Measurements from ENCODE around the gene TNFRSF12A. TPM values are rescaled to one million over a fixed set of nuclear protein-coding genes. Genes with fewer than 3 reads are reported as not detected.

Gene TNFRSF12A
- total RNA-seq, 1 experiment from 2014 or later = 147 TPM

- peak overlapping the region; percentile 75 to 83 for H3K4me3 Mint-ChIP-seq
- H3K27ac Mint-ChIP-seq = no peak overlapping the region
Measured at GRCh38 chr16:3058139-3059030, 38.2 kb downstream of the TNFRSF12A start.

More at GRCh38 chr16:3058139-3059030, 38.2 kb downstream of the TNFRSF12A start:
- peaks cover 20 to 36% of the 10 kb centered on the region in 2 experiments for H3K4me1 Mint-ChIP-seq
- H3K9me3 Mint-ChIP-seq = no peaks in the 10 kb centered on the region; a peak in 2 of 5 replicates
- H2AK5ac ChIP-seq (ENCODE audit: insufficient read length, low read length) = no peak overlapping the region
- peak; percentile 85 for DNase-seq
- H3K14ac ChIP-seq (ENCODE audit: insufficient read depth, low read length) = no peak overlapping the region; the same call in 1 of the 2 replicates
- no peak overlapping the region for H2BK120ac ChIP-seq (ENCODE audit: low read depth, low read length, poor library complexity, severe bottlenecking)
- no peaks in the 10 kb centered on the region for H3K79me2 ChIP-seq (ENCODE audit: insufficient read depth, low read length)
- H2BK20ac ChIP-seq (ENCODE audit: low read depth, low read length, poor library complexity, severe bottlenecking) = no peak overlapping the region
- no peaks in the 10 kb centered on the region for H4K20me1 ChIP-seq (ENCODE audit: control insufficient read depth, insufficient read depth, insufficient read length)
- no peaks in the 10 kb centered on the region for H3K9me3 ChIP-seq (ENCODE audit: control insufficient read depth, low read depth, low read length)
- no peak overlapping the region for H2BK12ac ChIP-seq (ENCODE audit: insufficient read length, low read depth, low read length)
- H3K56ac ChIP-seq (ENCODE audit: insufficient read length, low read depth, low read length) = no peak overlapping the region
- H3K4ac ChIP-seq (ENCODE audit: low read depth, low read length) = no peak overlapping the region
- peaks cover 35% of the 10 kb centered on the region for H3K27me3 Mint-ChIP-seq (ENCODE audit: low read depth)
- peaks cover 14% of the 10 kb centered on the region for H3K23me2 ChIP-seq (ENCODE audit: insufficient read length, low read depth, low read length, poor library complexity, severe bottlenecking)
- H3K79me1 ChIP-seq (ENCODE audit: insufficient read depth, low read depth, low read length, poor library complexity, severe bottlenecking) = no peaks in the 10 kb centered on the region
- no peak overlapping the region for H4K8ac ChIP-seq (replicated peaks; ENCODE audit: insufficient read length, low read depth, low read length)
- H4K91ac ChIP-seq (ENCODE audit: insufficient read length, low read depth, low read length) = no peak overlapping the region
- H2AFZ ChIP-seq (ENCODE audit: low read length) = no peak overlapping the region
- TF ChIP-seq CTCF (conservative IDR thresholded peaks at IDR 0.05) = peak; percentile 33; the same call in 2 of the 3 replicates
- H2BK5ac ChIP-seq (ENCODE audit: insufficient read length, low read length) = no peak overlapping the region
- no peak overlapping the region for H3T11ph ChIP-seq (ENCODE audit: low read length)
- no peak overlapping the region for H4K5ac ChIP-seq (ENCODE audit: insufficient read length, low read depth, low read length)
- no peak overlapping the region for H3K9ac ChIP-seq (ENCODE audit: extremely low read depth, insufficient read length, low read length)
- H3K18ac ChIP-seq (ENCODE audit: insufficient read length, low read depth, low read length) = no peak overlapping the region
- H3K36me3 Mint-ChIP-seq (ENCODE audit: insufficient read depth in 1 of 3, low read depth in 3 of 3) = peaks cover 6 to 23% (median 14%) of the 10 kb centered on the region in 3 experiments
- H2BK15ac ChIP-seq (ENCODE audit: low read depth, low read length) = no peak overlapping the region
- no peaks in the 10 kb centered on the region for H3K4me1 ChIP-seq (ENCODE audit: insufficient read depth, low read length)
- peak overlapping the region; percentile 58 for H3K4me2 ChIP-seq (ENCODE audit: insufficient read depth, insufficient read length, low read length)
- peaks cover 2% of the 10 kb centered on the region; the same call in 1 of the 2 replicates for H3K27me3 ChIP-seq (ENCODE audit: insufficient read depth, low read length)
- no peak overlapping the region for H3K27ac ChIP-seq (ENCODE audit: insufficient read length, low read depth, low read length)
- no CpG with 5 or more reads among the region's 77 CpGs for WGBS (ENCODE audit: extremely low coverage, insufficient read length, low lambda C conversion rate)
- no peak overlapping the region for H3K23ac ChIP-seq (ENCODE audit: insufficient read length, low read depth, low read length)

Data from H9 (cell line).